Uterus (tissue), 2 donors: ENCODE data around the gene CPSF4L.

Source experiments
- POLR2A ChIP-seq, 2 donors: fragments of 450-650 bp; IDR thresholded peaks; one replicate each; pipeline ENCODE4 v1.6.1; 2016; ENCODE audit warnings: antibody characterized with exemption in 2 of 2, mild to moderate bottlenecking in 1 of 2, moderate library complexity in 1 of 2
- TF ChIP-seq, protein P1 (sequence below), 4 experiments: fragments of 200-600 bp in 2 of 4; fragments of 450-650 bp in 2 of 4; sonication (generic) in 2 of 4; IDR thresholded peaks; one replicate each; pipeline ENCODE4 v1.5.1; 2016 to 2019; ENCODE audit warnings: antibody characterized with exemption in 4 of 4, mild to moderate bottlenecking in 2 of 4, moderate library complexity in 1 of 4

DNA sequence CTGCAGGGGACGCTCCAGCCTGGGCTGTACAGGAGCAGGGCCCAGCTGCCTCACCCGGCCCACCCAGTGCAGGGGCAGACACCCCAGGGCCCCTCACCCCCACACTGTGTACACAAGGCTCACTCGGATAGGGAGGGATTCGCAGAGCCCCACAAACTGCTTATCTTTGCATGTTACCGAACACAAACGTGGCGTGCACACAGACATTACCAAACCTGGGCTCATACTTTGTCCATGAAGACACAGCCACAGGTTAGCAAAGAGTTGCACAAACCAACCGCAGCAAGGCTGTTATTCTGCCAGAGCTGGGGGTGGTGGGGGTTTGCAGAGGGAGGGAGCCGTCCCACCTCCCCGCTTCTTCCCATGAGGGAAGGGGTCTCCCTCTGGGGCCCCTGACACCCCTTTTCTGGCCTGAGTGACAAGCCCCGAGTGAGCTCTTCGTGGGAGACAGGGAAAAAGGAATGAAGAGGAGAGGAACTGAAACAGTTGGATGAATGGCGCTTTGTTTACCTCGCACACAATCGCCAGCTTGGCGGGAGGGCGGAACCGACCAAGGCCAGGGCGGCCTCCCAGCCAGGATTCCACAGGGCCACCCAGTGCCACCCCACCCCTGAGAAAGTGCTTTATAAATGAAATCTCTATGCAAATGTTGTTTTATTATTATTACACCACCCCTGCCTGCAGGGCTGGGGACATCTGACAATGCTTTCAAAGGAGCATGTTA lies 434 bp upstream of the CPSF4L start:
- TF ChIP-seq, protein P1, sequence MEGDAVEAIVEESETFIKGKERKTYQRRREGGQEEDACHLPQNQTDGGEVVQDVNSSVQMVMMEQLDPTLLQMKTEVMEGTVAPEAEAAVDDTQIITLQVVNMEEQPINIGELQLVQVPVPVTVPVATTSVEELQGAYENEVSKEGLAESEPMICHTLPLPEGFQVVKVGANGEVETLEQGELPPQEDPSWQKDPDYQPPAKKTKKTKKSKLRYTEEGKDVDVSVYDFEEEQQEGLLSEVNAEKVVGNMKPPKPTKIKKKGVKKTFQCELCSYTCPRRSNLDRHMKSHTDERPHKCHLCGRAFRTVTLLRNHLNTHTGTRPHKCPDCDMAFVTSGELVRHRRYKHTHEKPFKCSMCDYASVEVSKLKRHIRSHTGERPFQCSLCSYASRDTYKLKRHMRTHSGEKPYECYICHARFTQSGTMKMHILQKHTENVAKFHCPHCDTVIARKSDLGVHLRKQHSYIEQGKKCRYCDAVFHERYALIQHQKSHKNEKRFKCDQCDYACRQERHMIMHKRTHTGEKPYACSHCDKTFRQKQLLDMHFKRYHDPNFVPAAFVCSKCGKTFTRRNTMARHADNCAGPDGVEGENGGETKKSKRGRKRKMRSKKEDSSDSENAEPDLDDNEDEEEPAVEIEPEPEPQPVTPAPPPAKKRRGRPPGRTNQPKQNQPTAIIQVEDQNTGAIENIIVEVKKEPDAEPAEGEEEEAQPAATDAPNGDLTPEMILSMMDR (IDR thresholded peaks at IDR 0.05), result no peak
- no peak for TF ChIP-seq POLR2A (IDR thresholded peaks at IDR 0.05)
